ENCODE measurements around the gene CLDN5.
"Not testable (repeated sequence)": the region's sequence is repeated elsewhere in the genome, so short reads cannot be mapped to it uniquely, and the experiment has no call there.

CLDN5 gene

DNA sequence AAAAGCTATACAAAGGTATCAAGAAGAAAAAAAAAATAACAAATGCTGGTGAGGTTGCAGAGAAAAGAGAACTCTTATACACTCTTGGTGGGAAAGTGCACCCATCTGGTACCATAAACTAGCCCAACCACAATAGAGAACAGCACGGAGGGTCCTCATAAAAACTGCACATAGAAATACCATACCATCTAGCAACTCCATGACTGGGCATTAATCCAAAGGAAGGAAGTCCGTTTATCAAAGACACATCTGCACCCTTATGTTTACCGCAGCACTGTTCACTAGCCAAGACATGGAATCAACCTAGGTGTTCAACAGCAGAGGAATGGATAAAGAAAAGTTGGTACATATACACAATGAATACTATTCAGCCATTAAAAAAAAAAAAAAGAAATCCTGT, 10.8 kb upstream of the CLDN5 start:
- H3K9ac ChIP-seq: no peak overlapping the region
- no peak overlapping the region for H3K4me3 ChIP-seq
- H3K9me3 ChIP-seq (replicated peaks in 1 of 11): no peaks in the 10 kb centered on the region
- H3K4me2 ChIP-seq: peak overlapping the region in 6 of 11 experiments; percentile 10 to 46 (median 20); a peak in 6 of 22 replicates
- H3K36me3 ChIP-seq: no peaks in the 10 kb centered on the region
- peaks cover 0 to 18% (median 7%) of the 10 kb centered on the region in 10 experiments; a peak in 12 of 20 replicates for H3K4me1 ChIP-seq
- H3K27ac ChIP-seq: no peak overlapping the region
- H4K20me1 ChIP-seq: no peaks in the 10 kb centered on the region
- no peak for TF ChIP-seq Cebpa-rat (IDR thresholded peaks at IDR 0.05)
- no peaks in the 10 kb centered on the region for H3K27me3 ChIP-seq

DNA sequence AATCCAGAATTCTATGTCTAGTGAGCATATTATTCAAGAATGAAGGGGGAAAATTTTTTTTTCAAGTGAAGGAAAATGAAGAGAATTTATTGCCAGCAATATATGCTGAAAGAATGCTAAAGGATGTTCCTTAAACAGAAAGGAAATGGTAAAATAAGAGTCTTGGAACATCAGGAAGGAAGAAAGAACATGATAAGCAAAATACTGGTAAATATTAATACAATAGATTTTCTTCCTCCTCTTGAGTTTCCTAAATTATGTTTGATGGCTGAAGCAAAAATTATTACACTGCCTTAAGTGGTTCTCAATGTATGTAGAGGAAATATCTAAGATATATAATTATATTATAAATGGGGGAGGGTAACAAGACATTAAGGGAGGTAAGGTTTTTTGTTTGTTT, 9.6 kb upstream of the CLDN5 start:
- Histone ChIP-seq H3K36me3 (no peaks in the 10 kb centered on the region), H3K4me3 (no peak overlapping the region), H4K20me1 (no peaks in the 10 kb centered on the region), H3K9me3 (replicated peaks in 1 of 11) (no peaks in the 10 kb centered on the region), H3K9ac (no peak overlapping the region), H3K27me3 (no peaks in the 10 kb centered on the region), H3K4me2 (no peak overlapping the region), H3K27ac (no peak overlapping the region), H3K4me1 (peaks cover 0 to 18% (median 7%) of the 10 kb centered on the region in 10 experiments; a peak in 12 of 20 replicates)
- no peak for TF ChIP-seq Cebpa-rat (IDR thresholded peaks at IDR 0.05)

GRCh38 chr22:19533049-19533626, 8.9 kb upstream of the CLDN5 start:
- Histone ChIP-seq H3K27me3 (no peaks in the 10 kb centered on the region), H3K27ac (no peak overlapping the region), H3K4me1 (peaks cover 0 to 17% (median 7%) of the 10 kb centered on the region in 10 experiments; a peak in 13 of 20 replicates), H3K9ac (no peak overlapping the region), H4K20me1 (no peaks in the 10 kb centered on the region), H3K4me2 (no peak overlapping the region), H3K9me3 (replicated peaks in 1 of 11) (no peaks in the 10 kb centered on the region), H3K4me3 (no peak overlapping the region), H3K36me3 (no peaks in the 10 kb centered on the region)
- no peak for TF ChIP-seq Cebpa-rat (IDR thresholded peaks at IDR 0.05)

DNA sequence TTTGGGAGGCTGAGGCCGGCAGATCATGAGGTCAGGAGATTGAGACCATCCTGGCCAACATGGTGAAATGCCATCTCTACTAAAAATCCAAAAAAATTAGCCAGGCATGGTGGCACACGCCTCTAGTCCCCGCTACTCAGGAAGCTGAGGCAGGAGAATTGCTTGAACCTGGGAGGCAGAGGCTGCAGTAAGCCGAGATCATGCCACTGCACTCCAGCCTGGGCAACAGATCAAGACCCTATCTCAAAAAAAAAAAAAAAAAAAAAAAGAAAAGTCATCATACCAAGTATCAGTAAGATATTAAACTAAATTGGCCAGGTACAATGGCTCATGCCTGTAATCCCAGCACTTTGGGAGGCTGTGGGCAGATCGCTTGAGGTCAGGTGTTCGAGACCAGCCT, 7.1 kb upstream of the CLDN5 start:
- H3K27ac ChIP-seq, H3K36me3 ChIP-seq: not testable (repeated sequence)

GRCh38 chr22:19530751-19531150, 6.5 kb upstream of the CLDN5 start:
- peaks cover 0 to 12% (median 7%) of the 10 kb centered on the region in 10 experiments; a peak in 14 of 20 replicates for H3K4me1 ChIP-seq
- H3K4me2 ChIP-seq: no peak overlapping the region
- no peaks in the 10 kb centered on the region; a peak in 1 of 22 replicates for H3K27me3 ChIP-seq
- H3K9me3 ChIP-seq (replicated peaks in 1 of 11): no peaks in the 10 kb centered on the region
- no peak for TF ChIP-seq Cebpa-rat (IDR thresholded peaks at IDR 0.05)
- H3K27ac ChIP-seq: no peak overlapping the region
- peaks cover 0 to 4% (median 0%) of the 10 kb centered on the region in 11 experiments; a peak in 2 of 22 replicates for H4K20me1 ChIP-seq
- H3K4me3 ChIP-seq: no peak overlapping the region
- H3K36me3 ChIP-seq: no peaks in the 10 kb centered on the region
- H3K9ac ChIP-seq: no peak overlapping the region

More for the DNA sequence above, 7.1 kb upstream of the CLDN5 start:
- not testable (repeated sequence) for H4K20me1 ChIP-seq; H3K9me3 ChIP-seq (replicated peaks in 1 of 11); H3K4me2 ChIP-seq; H3K27me3 ChIP-seq; H3K9ac ChIP-seq; H3K4me3 ChIP-seq
- H3K4me1 ChIP-seq: peaks cover 0 to 12% (median 7%) of the 10 kb centered on the region in 10 experiments; a peak in 14 of 20 replicates

GRCh38 chr22:19529811-19530210, 5.6 kb upstream of the CLDN5 start:
- H3K4me2 ChIP-seq: no peak overlapping the region
- peaks cover 0 to 6% (median 3%) of the 10 kb centered on the region in 10 experiments; a peak in 14 of 20 replicates for H3K4me1 ChIP-seq
- H3K4me3 ChIP-seq: no peak overlapping the region
- no peak for TF ChIP-seq Cebpa-rat (IDR thresholded peaks at IDR 0.05)
- H3K9ac ChIP-seq: no peak overlapping the region
- H3K36me3 ChIP-seq: no peaks in the 10 kb centered on the region
- H3K9me3 ChIP-seq (replicated peaks in 1 of 11): no peaks in the 10 kb centered on the region
- peaks cover 0 to 13% (median 0%) of the 10 kb centered on the region in 11 experiments; a peak in 6 of 22 replicates for H4K20me1 ChIP-seq
- H3K27me3 ChIP-seq: peaks cover 5 to 9% (median 6%) of the 10 kb centered on the region in 11 experiments; a peak in 21 of 22 replicates
- no peak overlapping the region for H3K27ac ChIP-seq

DNA sequence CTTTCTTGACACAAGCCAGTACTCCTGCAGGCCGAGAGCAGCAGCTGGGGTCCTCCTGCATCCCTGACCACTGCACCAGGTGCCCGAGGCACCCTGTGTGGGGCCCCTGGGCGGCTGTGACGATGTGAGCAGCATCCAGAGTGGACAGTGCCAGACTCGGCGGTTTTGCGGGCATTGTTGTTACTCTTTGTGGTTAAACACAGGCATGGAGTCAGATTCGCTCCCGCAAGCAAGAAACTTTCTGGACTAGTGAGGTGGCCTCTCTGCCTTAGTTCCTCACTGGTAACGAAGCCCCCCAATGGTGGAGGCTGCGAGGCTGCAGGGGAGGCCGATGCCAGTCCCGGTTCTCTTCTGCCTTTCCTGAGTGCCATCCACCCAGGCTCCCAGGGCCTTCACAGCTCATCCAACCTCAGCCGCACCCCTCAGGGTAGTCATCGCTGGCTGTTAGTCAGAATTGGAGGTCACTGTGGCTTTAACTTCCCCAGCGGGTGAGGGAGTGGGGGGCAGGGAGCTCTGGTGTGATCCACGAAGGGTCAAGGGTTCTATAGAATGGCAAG, 3.7 kb upstream of the CLDN5 start:
- Histone ChIP-seq H3K9me3 (replicated peaks in 1 of 11) (no peaks in the 10 kb centered on the region), H3K36me3 (no peaks in the 10 kb centered on the region), H3K4me3 (no peak overlapping the region), H3K27me3 (peaks cover 24 to 28% (median 25%) of the 10 kb centered on the region in 11 experiments), H4K20me1 (peaks cover 0 to 32% (median 14%) of the 10 kb centered on the region in 11 experiments; a peak in 13 of 22 replicates), H3K9ac (no peak overlapping the region), H3K4me1 (no peaks in the 10 kb centered on the region; a peak in 3 of 20 replicates), H3K27ac (no peak overlapping the region), H3K4me2 (no peak overlapping the region)
- no peak for TF ChIP-seq Cebpa-rat (IDR thresholded peaks at IDR 0.05)

- Histone ChIP-seq H3K4me1 (no peaks in the 10 kb centered on the region; a peak in 3 of 20 replicates), H3K9ac (no peak overlapping the region), H3K9me3 (replicated peaks in 1 of 11) (no peaks in the 10 kb centered on the region), H3K27me3 (peaks cover 30 to 34% (median 31%) of the 10 kb centered on the region in 11 experiments), H4K20me1 (peaks cover 0 to 38% (median 20%) of the 10 kb centered on the region in 11 experiments; a peak in 13 of 22 replicates), H3K4me2 (no peak overlapping the region), H3K36me3 (peaks cover 0 to 3% (median 0%) of the 10 kb centered on the region in 11 experiments; a peak in 1 of 22 replicates), H3K4me3 (no peak overlapping the region), H3K27ac (no peak overlapping the region)
- TF ChIP-seq Cebpa-rat (IDR thresholded peaks at IDR 0.05): no peak
Observed at GRCh38 chr22:19527321-19527721, 3.1 kb upstream of the CLDN5 start.

DNA sequence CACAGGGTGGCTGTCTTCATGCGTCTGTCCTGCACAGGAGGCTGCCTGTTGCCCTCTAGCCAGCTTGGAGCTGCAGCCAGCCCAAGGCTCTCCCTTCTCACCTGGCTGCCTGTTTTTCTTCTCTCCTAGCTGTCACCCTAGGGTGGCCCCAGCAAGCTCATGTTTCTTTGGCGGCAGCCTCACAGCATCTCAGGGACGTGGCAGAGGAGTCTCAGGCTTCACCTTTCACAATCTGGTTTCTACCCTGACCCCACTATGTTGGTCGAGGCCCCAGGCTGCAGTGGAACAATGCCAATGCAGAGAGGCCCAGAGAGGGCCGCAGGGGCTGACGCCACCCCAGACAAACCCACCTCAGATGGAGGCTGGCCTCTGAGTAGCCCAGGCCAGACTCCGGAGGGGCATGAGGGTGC, 2.5 kb upstream of the CLDN5 start:
- peaks cover 0 to 7% (median 0%) of the 10 kb centered on the region in 11 experiments; a peak in 4 of 22 replicates for H3K36me3 ChIP-seq
- no peak for TF ChIP-seq Cebpa-rat (IDR thresholded peaks at IDR 0.05)
- no peak overlapping the region for H3K27ac ChIP-seq
- no peaks in the 10 kb centered on the region for H3K9me3 ChIP-seq (replicated peaks in 1 of 11)
- H4K20me1 ChIP-seq: peaks cover 0 to 45% (median 26%) of the 10 kb centered on the region in 11 experiments; a peak in 14 of 22 replicates
- no peaks in the 10 kb centered on the region; a peak in 3 of 20 replicates for H3K4me1 ChIP-seq
- no peak overlapping the region for H3K9ac ChIP-seq
- no peak overlapping the region for H3K4me2 ChIP-seq
- H3K4me3 ChIP-seq: no peak overlapping the region
- H3K27me3 ChIP-seq: peaks cover 34 to 40% (median 37%) of the 10 kb centered on the region in 11 experiments
